Small intestine (tissue), 4 donors: ENCODE measurements around the gene RITA1. TPM values are rescaled to one million over a fixed set of nuclear protein-coding genes. Genes with fewer than 3 reads are reported as not detected.

Experiments
- polyA plus RNA-seq, 4 donors: library from polyadenylated mRNA; stranded (reverse) in 3 of 4; unstranded in 1 of 4; fragments of 200-250 nt in 3 of 4; fragments of 120-200 nt in 1 of 4; gene quantifications; one replicate each; pipeline versions ENCODE4 v1.2.1 to v1.2.3, GENCODE V29; 2013
- donor health status: healthy with polysubstance abuse.
- donor health status: Bipolar disorder and iron deficiency.
- donor health status: healthy.

RITA1 gene
- polyA plus RNA-seq, 4 donors, result 15.2 to 31.5 (median 19.7) TPM

Other genes starting within 250 kb of the RITA1 start
- 10 to 100 TPM in 1 of 4 donors, 1 to 10 TPM in 3; 3.8 to 13.1 (median 7.3) TPM for gene OAS3, start 247.2 kb upstream of the RITA1 start, polyA plus RNA-seq
- 1 to 10 TPM; 2.3 to 7.7 (median 2.7) TPM for gene OAS2, start 207.2 kb upstream of the RITA1 start, polyA plus RNA-seq
- gene DTX1, start 129.0 kb upstream of the RITA1 start, polyA plus RNA-seq, result 1 to 10 TPM in 3 of 4 donors, under 1 TPM in 1; 0.45 to 4.8 (median 4.2) TPM
- gene RASAL1, start 50.0 kb upstream of the RITA1 start, polyA plus RNA-seq, result under 1 TPM in 3 of 4 donors, not detected in 1; 0.16 to 0.81 (median 0.55) TPM
- under 1 TPM in 2 of 4 donors, not detected in 2; 0.19 to 0.44 TPM for gene CFAP73, start 36.0 kb upstream of the RITA1 start, polyA plus RNA-seq
- gene DDX54, start 243 bp upstream of the RITA1 start, polyA plus RNA-seq, result 10 to 100 TPM; 34.9 to 75.6 (median 51.8) TPM
- gene TPCN1, start 35.7 kb downstream of the RITA1 start, polyA plus RNA-seq, result 10 to 100 TPM; 12.2 to 70.2 (median 34.4) TPM
- 10 to 100 TPM; 19.5 to 39.6 (median 31.3) TPM for gene SLC8B1, start 149.4 kb downstream of the RITA1 start, polyA plus RNA-seq
- 10 to 100 TPM in 2 of 4 donors, 1 to 10 TPM in 2; 2.2 to 32.4 (median 6.7) TPM for gene PLBD2, start 172.9 kb downstream of the RITA1 start, polyA plus RNA-seq
- gene SDS, start 218.2 kb downstream of the RITA1 start, polyA plus RNA-seq, result 1 to 10 TPM in 2 of 4 donors, under 1 TPM in 1, not detected in 1; 0.46 to 3.8 (median 1.3) TPM
- gene SDSL, start 236.7 kb downstream of the RITA1 start, polyA plus RNA-seq, result 10 to 100 TPM; 21.0 to 37.6 (median 25.1) TPM